GM10266 (cell line): ENCODE measurements around the gene NSRP1.
A peak's percentile ranks its signal among the peaks of the same experiment; 100 is the strongest.

Source experiments
- DNase-seq: peaks from one replicate; pipeline ENCODE4 v3.0.0; 2012; ENCODE audit errors: extremely low spot score
- CTCF ChIP-seq: IDR thresholded peaks from 2 replicates; pipeline ENCODE4 v1.5.1; 2012; ENCODE audit warnings: mild to moderate bottlenecking, low read depth; ENCODE audit not compliant: control insufficient read depth, insufficient read depth; ENCODE audit errors: missing control alignments

NSRP1 gene

GRCh38 chr17:30165147-30165546 is 48.5 kb downstream of the NSRP1 start:
- TF ChIP-seq CTCF = no peak
- DNase-seq = no peak

- TF ChIP-seq CTCF = no peak
- no peak for DNase-seq
Measured at GRCh38 chr17:30165960-30166359, 49.3 kb downstream of the NSRP1 start.

GRCh38 chr17:30170415-30170987 is 53.9 kb downstream of the NSRP1 start:
- TF ChIP-seq CTCF = no peak
- no peak for DNase-seq

GRCh38 chr17:30172560-30172959 is 55.9 kb downstream of the NSRP1 start:
- no peak for DNase-seq
- TF ChIP-seq CTCF = no peak

GRCh38 chr17:30173649-30174048 is 57.0 kb downstream of the NSRP1 start:
- DNase-seq = peak; percentile 34
- TF ChIP-seq CTCF = no peak

- no peak for DNase-seq
- no peak for TF ChIP-seq CTCF
Measured at GRCh38 chr17:30174556-30174955, 57.9 kb downstream of the NSRP1 start.

GRCh38 chr17:30176855-30177254 is 60.2 kb downstream of the NSRP1 start:
- TF ChIP-seq CTCF = no peak
- no peak for DNase-seq
